Central memory CD8-positive, alpha-beta T cell (primary cell): ENCODE measurements around the gene RPS8.
"Not testable (repeated sequence)": the region's sequence is repeated elsewhere in the genome, so short reads cannot be mapped to it uniquely, and the experiment has no call there.

Experiments
- ATAC-seq: fragments of 150-1000 bp; cut with Tn5 transposase; replicated peaks from 2 replicates; pipeline ENCODE4 v1.10.0; 2022; ENCODE audit warnings: mild to moderate bottlenecking, moderate FRiP score, moderate number of reproducible peaks; ENCODE audit not compliant: poor library complexity, severe bottlenecking; ENCODE audit errors: extremely low read depth
- DNase-seq, 2 donors: peaks; one replicate each; pipeline ENCODE4 v3.0.0; 2021; ENCODE audit warnings: low spot score in 2 of 2
- H3K27ac Mint-ChIP-seq: one replicate; pipeline ENCODE4 v1.8.0; 2022; ENCODE audit warnings: low read depth, mild to moderate bottlenecking, moderate library complexity, mixed read lengths
- H3K27me3 Mint-ChIP-seq: one replicate; pipeline ENCODE4 v1.8.0; 2022; ENCODE audit warnings: mixed read lengths
- H3K36me3 Mint-ChIP-seq: one replicate; pipeline ENCODE4 v1.8.0; 2022; ENCODE audit warnings: mild to moderate bottlenecking, moderate library complexity, mixed read lengths; ENCODE audit not compliant: insufficient read depth
- H3K4me1 Mint-ChIP-seq: one replicate; pipeline ENCODE4 v1.8.0; 2022; ENCODE audit warnings: mixed read lengths
- H3K4me3 Mint-ChIP-seq: one replicate; pipeline ENCODE4 v1.8.0; 2022; ENCODE audit warnings: mild to moderate bottlenecking, moderate library complexity, mixed read lengths
- H3K9me3 Mint-ChIP-seq: one replicate; pipeline ENCODE4 v1.8.0; 2022; ENCODE audit warnings: mixed read lengths

The RPS8 gene

DNA sequence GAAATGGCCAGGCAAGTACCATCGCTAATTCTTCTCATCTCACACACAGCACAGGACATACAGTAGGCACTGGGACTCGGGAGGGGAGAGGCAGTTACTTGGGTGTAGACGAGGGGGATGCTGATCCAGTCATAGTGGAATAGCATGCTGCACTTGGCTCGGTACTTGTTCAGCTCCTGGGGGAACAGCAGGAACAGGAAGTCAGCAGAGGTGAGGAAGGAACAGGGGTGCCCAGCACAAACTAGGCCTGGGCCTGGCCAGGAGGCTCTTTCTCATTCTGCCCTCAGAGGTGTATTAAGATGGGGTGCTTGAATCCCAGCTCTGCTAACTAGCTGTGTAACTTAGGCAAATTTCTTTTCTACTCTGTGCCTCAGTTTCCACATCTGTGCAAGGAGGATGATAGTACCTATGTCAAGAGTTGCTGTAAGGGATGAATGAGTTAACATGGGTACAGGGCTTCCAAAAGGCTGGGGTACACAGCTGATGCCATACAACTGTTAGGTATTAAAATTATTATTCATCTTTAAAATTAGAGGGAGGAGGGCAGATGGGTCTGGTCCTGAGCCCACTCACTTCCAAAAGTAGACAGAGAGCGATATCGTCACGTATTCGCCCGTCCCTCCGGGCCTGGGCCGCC, 10.3 kb downstream of the RPS8 start:
- H3K27ac Mint-ChIP-seq = peak overlapping the region; percentile 87
- H3K9me3 Mint-ChIP-seq = no peaks in the 10 kb centered on the region
- peaks cover 27% of the 10 kb centered on the region for H3K4me1 Mint-ChIP-seq

DNA sequence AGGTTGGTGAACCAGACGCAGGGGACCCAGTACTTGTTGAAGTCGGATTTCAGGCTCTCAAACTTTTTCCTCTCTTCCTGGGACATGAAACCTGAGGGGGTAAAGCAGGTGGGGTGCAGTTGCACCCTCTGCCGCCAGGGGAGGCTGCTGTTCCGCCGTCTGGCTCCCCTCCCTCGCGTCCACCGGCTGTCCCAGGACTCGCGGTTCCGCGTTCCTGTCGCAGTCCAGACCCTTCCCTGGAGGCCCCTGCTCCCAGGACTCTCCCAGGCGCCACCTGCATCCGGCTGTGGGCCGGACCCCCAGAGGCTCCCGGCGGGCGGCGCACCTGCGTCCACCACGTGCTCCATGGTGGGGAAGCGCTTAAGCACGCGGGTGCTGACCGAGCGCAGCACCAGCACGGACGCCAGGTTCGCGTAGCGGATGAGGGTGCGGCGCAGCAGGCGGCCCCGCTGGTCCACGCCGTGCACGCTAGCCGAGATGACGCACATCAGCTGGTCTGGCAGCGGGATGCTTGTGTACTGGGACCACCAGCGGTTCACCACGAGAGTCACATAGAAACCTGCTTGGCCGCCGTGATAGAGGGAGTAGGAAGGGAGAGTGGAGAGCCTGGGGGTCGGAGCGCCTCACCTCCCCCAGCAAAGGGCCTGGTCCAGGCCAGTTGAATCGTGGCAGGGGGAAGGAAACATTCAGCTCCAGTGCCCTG, 10.9 kb downstream of the RPS8 start:
- Mint-ChIP-seq H3K4me1 (peaks cover 27% of the 10 kb centered on the region), H3K9me3 (no peaks in the 10 kb centered on the region), H3K36me3 (peaks cover 9% of the 10 kb centered on the region), H3K27me3 (no peaks in the 10 kb centered on the region), H3K27ac (peak overlapping the region; percentile 87), H3K4me3 (peak overlapping the region; percentile 71)
- ATAC-seq = peak; percentile 73
- DNase-seq = peak; percentile 71 to 78

More for the DNA sequence above, 10.3 kb downstream of the RPS8 start:
- DNase-seq (no peak), ATAC-seq (no peak)
- peaks cover 16% of the 10 kb centered on the region for H3K36me3 Mint-ChIP-seq
- H3K4me3 Mint-ChIP-seq = peak overlapping the region; percentile 71
- no peaks in the 10 kb centered on the region for H3K27me3 Mint-ChIP-seq

DNA sequence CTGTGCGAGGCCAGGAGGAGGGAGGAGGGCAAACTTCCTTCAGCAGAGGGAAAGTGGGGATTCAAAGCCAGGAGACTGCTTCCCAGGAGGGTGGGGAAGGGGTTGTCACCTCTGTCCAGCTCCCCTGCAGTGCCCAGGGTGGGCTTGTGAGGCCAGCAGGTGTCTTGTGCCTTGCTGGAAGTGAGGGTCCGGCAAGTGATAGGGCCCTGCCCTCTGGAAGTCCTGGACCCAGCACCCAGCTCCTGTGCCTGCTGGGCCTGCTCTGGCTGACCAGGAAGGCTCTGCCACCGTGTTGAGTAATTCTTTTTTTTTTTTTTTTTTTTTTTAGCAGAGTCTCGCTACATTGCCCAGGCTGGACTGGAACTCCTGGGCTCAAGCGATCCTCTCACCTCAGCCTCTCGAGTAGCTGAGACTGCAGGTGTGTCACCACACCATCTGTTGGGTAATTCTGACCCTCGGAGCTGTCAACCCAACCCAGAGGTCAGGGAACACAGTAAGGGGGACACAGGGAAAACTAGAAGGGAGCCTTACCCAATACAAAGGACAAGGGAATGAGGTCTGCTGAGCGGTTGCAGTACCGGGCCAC, 11.6 kb downstream of the RPS8 start:
- Mint-ChIP-seq H3K27ac (peak overlapping the region; percentile 87), H3K36me3 (peaks cover 5% of the 10 kb centered on the region), H3K4me1 (peaks cover 27% of the 10 kb centered on the region), H3K27me3 (no peaks in the 10 kb centered on the region), H3K9me3 (no peaks in the 10 kb centered on the region), H3K4me3 (peak overlapping the region; percentile 71)
- ATAC-seq = no peak
- DNase-seq = no peak

DNA sequence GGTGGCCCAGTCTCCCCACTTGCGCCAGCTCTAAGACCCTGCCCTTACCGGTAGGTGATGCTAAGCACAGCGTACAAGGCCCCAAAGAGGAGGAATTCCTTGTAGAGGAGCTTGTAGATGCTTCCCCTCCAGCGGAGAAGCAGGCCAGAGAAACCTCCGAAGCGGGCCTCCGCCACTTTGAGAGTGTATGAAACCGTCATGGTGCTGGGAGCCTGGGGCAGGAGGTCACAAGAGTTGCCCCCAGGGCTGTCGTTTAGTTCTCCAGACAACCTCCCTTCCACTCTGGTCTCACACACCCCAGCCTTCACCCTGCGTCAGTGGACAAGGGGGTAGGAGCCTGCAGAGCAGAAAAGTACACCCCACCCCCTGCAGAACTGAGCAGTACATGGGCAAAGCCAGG, 12.2 kb downstream of the RPS8 start:
- ATAC-seq (no peak), DNase-seq (no peak)
- no peaks in the 10 kb centered on the region for H3K27me3 Mint-ChIP-seq
- peaks cover 5% of the 10 kb centered on the region for H3K36me3 Mint-ChIP-seq
- H3K4me1 Mint-ChIP-seq = peaks cover 27% of the 10 kb centered on the region
- H3K4me3 Mint-ChIP-seq = no peak overlapping the region
- H3K27ac Mint-ChIP-seq = no peak overlapping the region
- H3K9me3 Mint-ChIP-seq = no peaks in the 10 kb centered on the region

DNA sequence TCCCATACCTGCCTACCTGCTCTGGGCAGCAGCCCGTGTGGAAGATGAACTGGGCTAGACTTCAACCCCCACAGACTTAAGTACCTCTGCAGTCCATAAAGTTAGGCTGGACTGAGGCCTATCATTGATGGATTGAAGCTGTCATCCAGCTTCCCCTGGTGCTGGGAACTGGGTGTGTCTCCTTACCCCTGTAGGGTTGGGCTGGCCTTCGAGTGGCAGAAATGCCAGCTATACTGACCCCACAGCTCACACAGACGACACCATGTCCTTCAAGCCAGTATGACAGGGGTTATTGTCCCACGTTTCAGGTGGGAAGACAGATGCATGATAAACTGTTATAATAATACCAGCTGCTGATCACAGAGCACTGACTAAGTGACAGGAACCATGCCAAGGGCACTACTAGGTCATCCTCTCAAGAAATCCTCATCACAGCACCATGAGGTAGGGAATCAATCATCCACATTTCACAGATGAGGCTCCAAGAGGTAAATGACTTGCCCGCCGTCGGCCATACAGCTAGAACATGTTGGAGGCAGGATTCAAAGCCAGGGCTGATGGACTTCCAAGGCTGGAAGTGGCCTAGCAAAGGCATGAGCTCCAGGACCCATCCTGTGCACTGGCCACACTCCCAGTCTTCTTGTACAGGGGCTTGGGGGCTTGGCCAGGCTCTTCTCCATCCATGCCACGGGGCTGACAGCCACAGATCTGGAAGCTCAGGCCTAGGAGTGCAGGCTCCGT, 12.9 kb downstream of the RPS8 start, which contains the start of gene BEST4:
Gene BEST4, minus strand, starts transcription at position 51 of the 741 bp plus-strand sequence. CDS start 465 bp downstream, outside the sequence.
- H3K4me3 Mint-ChIP-seq = no peak within 1 kb of the TSS
- peak within 1 kb of the TSS; percentile 65 for H3K27ac Mint-ChIP-seq
- H3K27me3 Mint-ChIP-seq = no peaks in the 10 kb centered on the region
- H3K36me3 Mint-ChIP-seq = peaks cover 5% of the 10 kb centered on the region
- H3K4me1 Mint-ChIP-seq = peaks cover 27% of the 10 kb centered on the region
- ATAC-seq (no peak), DNase-seq (no peak)
- no peaks in the 10 kb centered on the region for H3K9me3 Mint-ChIP-seq

DNA sequence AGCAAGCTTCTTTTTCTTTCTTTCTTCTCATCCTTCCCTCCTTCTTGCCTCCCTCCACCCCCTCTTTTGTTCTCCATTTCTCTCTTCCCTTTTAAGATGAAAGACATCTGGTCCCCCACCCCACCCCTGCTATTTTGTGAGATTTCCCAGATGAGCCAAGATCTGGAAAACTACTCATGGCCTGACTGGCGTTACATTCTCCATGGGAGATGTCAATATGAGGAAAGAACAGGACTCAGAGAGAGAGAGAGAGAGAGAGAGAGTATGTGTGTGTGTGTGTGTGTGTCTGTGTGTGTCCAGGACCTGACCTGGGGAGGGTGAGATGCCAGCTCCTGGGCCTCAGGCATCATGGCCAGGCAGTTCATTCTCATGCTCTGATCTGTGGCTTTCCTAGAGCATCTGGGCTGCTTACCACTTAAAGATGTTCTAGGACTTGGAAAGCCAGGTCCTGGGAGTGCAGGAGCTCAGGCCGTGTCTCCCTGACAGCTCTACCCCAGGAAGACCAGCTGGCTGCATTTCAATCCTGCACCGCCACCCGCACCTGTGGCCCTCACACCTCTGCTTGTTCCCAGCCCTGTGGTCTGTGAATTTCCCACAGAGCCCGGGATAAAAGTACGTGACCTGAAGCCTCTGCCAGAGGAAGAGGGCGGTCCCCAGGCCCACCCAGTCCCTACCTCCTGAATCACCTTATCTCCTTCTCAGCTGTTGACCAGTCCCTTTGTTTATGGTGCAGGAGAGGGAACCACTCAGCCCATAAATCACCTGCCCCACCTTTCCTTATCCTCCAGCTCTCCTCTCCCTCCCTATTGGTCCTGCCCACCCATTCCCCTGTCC, 15.8 kb downstream of the RPS8 start:
- no peak overlapping the region for H3K27ac Mint-ChIP-seq
- H3K4me1 Mint-ChIP-seq = peaks cover 6% of the 10 kb centered on the region
- ATAC-seq (no peak), DNase-seq (no peak)
- H3K9me3 Mint-ChIP-seq = no peaks in the 10 kb centered on the region
- H3K36me3 Mint-ChIP-seq = peaks cover 4% of the 10 kb centered on the region
- H3K4me3 Mint-ChIP-seq = no peak overlapping the region
- H3K27me3 Mint-ChIP-seq = no peaks in the 10 kb centered on the region

DNA sequence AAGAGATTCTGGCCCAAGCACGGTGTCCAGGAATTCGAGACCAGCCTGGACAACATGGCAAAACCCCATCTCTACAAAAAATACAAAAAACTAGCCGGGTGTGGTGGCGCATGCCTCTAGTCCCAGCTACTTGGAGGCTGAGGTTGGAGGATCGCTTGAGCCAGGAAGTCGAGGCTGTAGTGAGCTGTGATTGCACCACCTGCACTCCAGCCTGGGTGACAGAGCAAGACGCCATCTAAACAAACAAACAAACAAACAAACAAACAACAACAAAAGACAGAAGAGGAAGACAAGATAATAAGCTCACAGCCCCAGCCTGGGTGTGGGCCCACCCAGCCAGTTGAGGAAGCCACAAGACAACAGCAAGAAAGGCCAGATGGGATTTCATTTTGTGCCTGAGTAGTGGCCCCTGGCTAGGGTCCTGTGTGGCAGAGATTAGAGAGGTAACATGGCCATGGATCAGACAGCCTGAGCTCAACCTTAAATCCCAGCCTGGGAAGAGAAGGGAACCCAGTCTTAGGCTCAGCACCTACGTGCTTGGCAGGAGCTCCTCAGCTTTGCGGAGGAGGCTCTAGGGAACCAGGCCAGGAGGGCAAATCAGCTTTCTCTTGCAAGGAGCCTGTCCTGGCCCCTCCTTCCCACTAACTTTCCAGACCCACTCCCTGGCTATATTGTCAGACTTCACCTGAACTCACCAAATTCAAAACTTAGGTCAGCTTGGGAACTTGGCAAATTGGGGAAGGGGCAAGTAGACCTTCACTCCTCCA, 17.6 kb downstream of the RPS8 start:
- H3K4me1 Mint-ChIP-seq = no peaks in the 10 kb centered on the region
- no peaks in the 10 kb centered on the region for H3K9me3 Mint-ChIP-seq
- H3K27ac Mint-ChIP-seq = no peak overlapping the region
- H3K27me3 Mint-ChIP-seq = no peaks in the 10 kb centered on the region
- ATAC-seq (no peak), DNase-seq (no peak)
- H3K36me3 Mint-ChIP-seq = no peaks in the 10 kb centered on the region
- no peak overlapping the region for H3K4me3 Mint-ChIP-seq

DNA sequence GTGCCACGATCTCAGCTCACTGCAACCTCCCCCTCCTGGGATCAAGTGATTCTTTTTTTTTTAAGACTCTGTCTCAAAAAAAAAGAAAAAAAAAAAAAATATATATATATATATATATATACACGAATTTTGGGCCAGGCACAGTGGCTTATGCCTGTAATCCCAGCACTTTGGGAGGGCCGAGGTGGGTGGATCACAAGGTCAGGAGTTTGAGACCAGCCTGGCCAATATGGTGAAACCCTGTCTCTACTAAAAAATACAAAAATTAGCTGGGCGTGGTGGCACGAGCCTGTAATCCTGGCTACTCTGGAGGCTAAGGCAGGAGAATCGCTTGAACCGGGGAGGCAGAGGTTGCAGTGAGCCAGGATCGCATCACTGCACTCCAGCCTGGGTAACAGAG, 22.5 kb downstream of the RPS8 start:
- not testable (repeated sequence) for H3K27me3 Mint-ChIP-seq, H3K9me3 Mint-ChIP-seq, H3K4me3 Mint-ChIP-seq, DNase-seq, H3K27ac Mint-ChIP-seq, ATAC-seq
- Mint-ChIP-seq H3K4me1 (peaks cover 23% of the 10 kb centered on the region), H3K36me3 (peaks cover 25% of the 10 kb centered on the region)

DNA sequence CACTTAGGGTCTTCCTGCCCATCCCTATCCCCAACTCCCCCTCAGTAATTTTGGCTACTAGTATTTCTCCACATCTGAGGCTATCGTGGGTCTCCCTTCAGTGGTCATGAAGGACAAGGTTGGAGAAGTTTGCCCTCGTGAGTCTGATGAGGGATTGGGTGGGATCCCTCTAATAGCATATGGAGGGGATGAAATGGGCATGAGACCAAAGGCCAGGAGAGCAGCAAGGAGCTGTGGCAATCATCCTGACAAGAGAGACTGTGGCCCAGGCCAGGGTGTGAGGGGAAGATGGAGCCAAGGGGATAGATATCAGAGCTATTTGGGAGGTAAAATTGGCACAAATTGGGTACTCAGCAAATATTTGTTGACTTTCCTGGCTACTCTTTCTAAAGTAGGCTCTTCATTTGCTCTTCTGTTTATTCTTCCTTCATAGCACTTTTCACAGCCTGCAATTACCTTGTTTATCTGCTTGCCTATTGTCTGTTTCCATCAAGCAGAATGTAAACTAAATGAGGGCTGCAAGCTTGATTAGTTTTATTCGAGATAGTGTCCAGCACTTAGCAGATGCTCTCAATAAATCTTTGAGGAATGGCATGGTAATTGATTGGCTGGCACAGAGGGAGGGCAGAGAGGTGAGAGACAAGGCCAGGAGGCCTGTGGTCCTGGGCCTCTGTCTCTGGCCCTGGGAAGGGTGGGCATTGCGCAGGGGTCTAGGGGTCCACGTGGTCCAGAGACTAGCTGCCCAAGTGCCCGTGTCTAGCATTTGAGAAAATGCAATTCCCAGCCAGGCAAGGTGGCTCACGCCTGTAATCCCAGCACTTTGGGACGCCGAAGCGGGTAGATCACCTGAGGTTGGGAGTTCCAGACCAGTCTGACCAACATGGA, 23.4 kb downstream of the RPS8 start:
- no peaks in the 10 kb centered on the region for H3K9me3 Mint-ChIP-seq
- no peak for DNase-seq
- no peak overlapping the region for H3K4me3 Mint-ChIP-seq
- ATAC-seq = no peak
- peaks cover 32% of the 10 kb centered on the region for H3K4me1 Mint-ChIP-seq
- peaks cover 32% of the 10 kb centered on the region for H3K36me3 Mint-ChIP-seq
- H3K27ac Mint-ChIP-seq = peak overlapping the region; percentile 98
- H3K27me3 Mint-ChIP-seq = no peaks in the 10 kb centered on the region

DNA sequence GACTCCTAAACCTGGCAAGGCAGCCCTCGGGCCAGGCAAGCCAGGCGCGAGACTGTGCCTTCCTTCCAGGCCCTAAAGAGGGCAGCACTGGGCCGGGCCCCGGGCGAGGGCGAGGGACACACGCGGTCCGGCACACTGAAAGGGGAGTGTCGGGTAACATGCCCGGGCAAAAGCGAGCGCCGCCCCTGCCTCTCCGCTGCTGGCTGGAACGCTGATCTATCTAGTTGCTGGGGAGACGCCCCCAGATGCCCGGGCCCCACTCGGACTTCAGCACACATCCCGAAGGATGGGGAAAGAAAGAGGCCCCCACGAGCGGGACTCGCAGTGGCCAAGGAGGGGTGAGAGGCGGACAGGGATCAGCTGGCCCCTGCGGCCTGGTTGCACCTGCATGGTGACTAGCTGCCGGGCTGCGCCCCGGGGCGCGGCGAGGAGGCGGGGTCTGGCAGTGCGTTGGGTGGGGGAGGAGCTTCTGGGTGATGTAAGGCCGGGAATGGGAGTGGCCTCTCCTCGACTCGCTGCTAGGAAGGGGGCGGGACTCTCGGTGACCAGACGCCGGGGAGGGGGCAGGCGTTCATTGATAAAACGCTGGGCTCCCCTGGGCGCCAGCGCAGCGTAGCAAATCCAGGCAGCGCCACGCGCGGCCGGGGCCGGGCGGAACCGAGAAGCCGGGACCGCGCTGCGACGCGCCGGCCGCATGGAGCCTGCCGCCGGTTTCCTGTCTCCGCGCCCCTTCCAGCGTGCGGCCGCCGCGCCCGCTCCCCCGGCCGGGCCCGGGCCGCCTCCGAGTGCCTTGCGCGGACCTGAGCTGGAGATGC, 24.6 kb downstream of the RPS8 start, which contains the start of gene PLK3:
Gene PLK3, plus strand, starts transcription at position 608 of the 815 bp plus-strand sequence. Its CDS starts 87 bp downstream, at position 695.
- Mint-ChIP-seq H3K4me3 (peak within 1 kb of the TSS; percentile 64), H3K9me3 (no peaks in the 10 kb centered on the region), H3K4me1 (peaks cover 35% of the 10 kb centered on the region), H3K27ac (peak within 1 kb of the TSS; percentile 98), H3K36me3 (peaks cover 45% of the 10 kb centered on the region), H3K27me3 (no peaks in the 10 kb centered on the region)
- DNase-seq = peak; percentile 94 to 98
- peak; percentile 70 for ATAC-seq
